Testis (tissue), 2 donors: Measurements from ENCODE around the gene BTBD1.

Experiments used
- POLR2A ChIP-seq: fragments of 450-650 bp; IDR thresholded peaks from one replicate; pipeline ENCODE4 v1.6.1; 2017; ENCODE audit warnings: antibody characterized with exemption, mild to moderate bottlenecking, moderate library complexity
- TF ChIP-seq, protein P1 (sequence below), 3 experiments: fragments of 450-650 bp in 2 of 3; fragments of 200-600 bp in 1 of 3; sonication (generic) in 1 of 3; IDR thresholded peaks; one replicate each; pipeline ENCODE4 v1.5.1; 2016 to 2019; ENCODE audit warnings: antibody characterized with exemption in 3 of 3, mild to moderate bottlenecking in 2 of 3, moderate library complexity in 1 of 3

DNA sequence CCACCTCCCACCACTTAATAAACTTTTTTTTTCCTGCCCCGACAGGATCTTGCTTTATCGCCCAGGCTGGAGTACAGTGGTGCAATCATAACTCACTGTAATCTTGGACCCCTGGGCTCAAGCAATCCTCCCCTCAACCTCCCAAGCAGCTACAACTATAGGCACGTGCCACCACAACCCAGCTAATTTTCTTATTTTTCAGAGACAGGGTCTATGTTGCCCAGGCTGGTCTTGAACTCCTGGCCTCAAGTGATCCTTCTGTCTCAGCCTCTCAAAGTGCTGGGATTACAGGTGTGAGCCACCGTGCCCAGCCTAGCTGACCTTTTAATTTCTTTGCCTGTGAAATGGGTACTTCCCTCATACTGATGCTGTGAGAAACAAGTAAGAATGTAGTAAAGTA, 51.7 kb downstream of the BTBD1 start:
- TF ChIP-seq, protein P1, sequence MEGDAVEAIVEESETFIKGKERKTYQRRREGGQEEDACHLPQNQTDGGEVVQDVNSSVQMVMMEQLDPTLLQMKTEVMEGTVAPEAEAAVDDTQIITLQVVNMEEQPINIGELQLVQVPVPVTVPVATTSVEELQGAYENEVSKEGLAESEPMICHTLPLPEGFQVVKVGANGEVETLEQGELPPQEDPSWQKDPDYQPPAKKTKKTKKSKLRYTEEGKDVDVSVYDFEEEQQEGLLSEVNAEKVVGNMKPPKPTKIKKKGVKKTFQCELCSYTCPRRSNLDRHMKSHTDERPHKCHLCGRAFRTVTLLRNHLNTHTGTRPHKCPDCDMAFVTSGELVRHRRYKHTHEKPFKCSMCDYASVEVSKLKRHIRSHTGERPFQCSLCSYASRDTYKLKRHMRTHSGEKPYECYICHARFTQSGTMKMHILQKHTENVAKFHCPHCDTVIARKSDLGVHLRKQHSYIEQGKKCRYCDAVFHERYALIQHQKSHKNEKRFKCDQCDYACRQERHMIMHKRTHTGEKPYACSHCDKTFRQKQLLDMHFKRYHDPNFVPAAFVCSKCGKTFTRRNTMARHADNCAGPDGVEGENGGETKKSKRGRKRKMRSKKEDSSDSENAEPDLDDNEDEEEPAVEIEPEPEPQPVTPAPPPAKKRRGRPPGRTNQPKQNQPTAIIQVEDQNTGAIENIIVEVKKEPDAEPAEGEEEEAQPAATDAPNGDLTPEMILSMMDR (IDR thresholded peaks at IDR 0.05) = no peak
- no peak for TF ChIP-seq POLR2A
